ENCODE measurements around the gene DENND1A. TPM values are rescaled to one million over a fixed set of nuclear protein-coding genes. Genes with fewer than 3 reads are reported as not detected.
A peak's percentile ranks its signal among the peaks of the same experiment; 100 is the strongest.

DENND1A gene
- total and polyA plus RNA-seq, 4 experiments from 2014 or later, result 1.4 to 14.2 (median 9.9) TPM

DNA sequence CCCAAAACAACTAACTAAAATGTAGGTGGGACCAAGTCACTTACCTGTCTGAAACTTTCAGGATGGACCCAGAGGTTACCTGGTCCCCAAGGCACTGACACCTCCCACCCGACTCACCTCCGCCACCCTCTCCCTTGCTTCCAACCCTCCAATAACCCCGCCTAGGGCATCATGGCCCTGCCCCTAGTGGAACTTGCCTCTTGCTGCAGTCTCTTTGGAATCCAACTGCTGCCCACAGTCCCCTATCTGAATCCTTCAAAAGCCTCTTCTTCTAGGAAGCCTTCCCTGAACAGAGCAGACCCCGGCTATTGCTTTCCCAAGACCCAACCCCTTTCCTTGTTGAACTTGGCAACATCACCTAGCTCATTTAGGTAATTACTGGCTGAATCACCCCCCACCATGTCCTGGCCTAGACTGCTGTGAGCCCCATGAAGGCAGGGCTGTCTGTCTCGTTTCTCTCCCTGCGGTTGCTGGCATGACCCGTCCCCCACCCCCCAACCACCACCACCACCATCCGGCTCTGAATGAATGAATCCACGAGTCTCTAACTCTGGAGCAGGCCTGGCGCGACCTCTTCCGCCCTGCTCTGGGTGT is 564.5 kb downstream of the DENND1A start:
- Histone ChIP-seq H3K4me3 (ENCODE audit: low read length in 2 of 2) (no peak overlapping the region), H3K27me3 (ENCODE audit: insufficient read depth, low read length) (no peaks in the 10 kb centered on the region), H3K9me3 (ENCODE audit: control insufficient read depth in 1 of 2, low read length in 2 of 2) (no peaks in the 10 kb centered on the region), H3K27ac (ENCODE audit: low read depth, low read length) (no peak overlapping the region), H3K4me1 (ENCODE audit: insufficient read depth, low read length) (peaks cover 1% of the 10 kb centered on the region), H3K36me3 (ENCODE audit: insufficient read depth, low read length) (no peaks in the 10 kb centered on the region)
- intact Hi-C loops (cut with micrococcal nuclease), result no loop called here
- Mint-ChIP-seq H3K9me3 (no peaks in the 10 kb centered on the region), H3K36me3 (no peaks in the 10 kb centered on the region), H3K27me3 (peaks cover 14 to 19% of the 10 kb centered on the region in 2 donors), H3K27ac (no peak overlapping the region), H3K4me3 (peak overlapping the region in 1 of 8 donors; percentile 0), H3K4me1 (peaks cover 0 to 9% (median 3%) of the 10 kb centered on the region in 4 donors)
- CTCF ChIA-PET (ENCODE audit: partially characterized antibody), result no interaction called here
- no peak for DNase-seq
- POLR2A ChIA-PET (ENCODE audit: partially characterized antibody), result no interaction called here

DNA sequence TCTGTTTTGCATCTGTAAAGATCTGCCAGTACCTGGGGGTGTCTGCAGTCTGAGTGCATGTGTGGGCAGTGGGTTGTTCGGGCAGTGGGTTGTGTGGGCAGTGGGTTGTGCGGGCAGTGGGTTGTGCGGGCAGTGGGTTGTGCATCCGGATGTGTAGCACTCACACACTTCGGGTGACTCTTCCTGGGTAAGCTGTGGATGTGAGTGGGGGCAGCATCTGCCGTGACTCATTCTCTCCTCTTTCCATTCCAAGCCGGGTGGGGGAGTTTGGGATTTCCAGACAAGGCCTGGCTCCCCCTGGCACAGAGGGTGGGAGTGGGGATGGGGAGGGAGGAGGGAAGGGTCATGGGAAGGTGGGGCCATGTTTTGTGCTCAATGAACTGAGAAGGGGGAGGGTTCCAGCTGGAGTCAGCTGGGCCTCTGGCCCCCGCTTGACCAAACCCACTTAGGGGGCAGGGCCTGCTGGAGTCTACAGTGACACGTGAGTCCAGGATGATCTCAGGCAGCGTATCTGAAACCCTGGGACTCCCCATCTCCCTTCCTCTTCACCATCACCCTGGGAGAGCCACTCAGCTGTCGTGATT is 565.6 kb downstream of the DENND1A start:
- Histone ChIP-seq H3K4me3 (ENCODE audit: low read length in 2 of 2) (no peak overlapping the region), H3K27me3 (ENCODE audit: insufficient read depth, low read length) (no peaks in the 10 kb centered on the region), H3K9me3 (ENCODE audit: control insufficient read depth in 1 of 2, low read length in 2 of 2) (no peaks in the 10 kb centered on the region), H3K27ac (ENCODE audit: low read depth, low read length) (no peak overlapping the region), H3K36me3 (ENCODE audit: insufficient read depth, low read length) (no peaks in the 10 kb centered on the region), H3K4me1 (ENCODE audit: insufficient read depth, low read length) (peaks cover 11% of the 10 kb centered on the region)
- intact Hi-C loops (cut with micrococcal nuclease), result no loop called here
- POLR2A ChIA-PET (ENCODE audit: partially characterized antibody), result no interaction called here
- Mint-ChIP-seq H3K27ac (no peak overlapping the region), H3K27me3 (peaks cover 14 to 16% of the 10 kb centered on the region in 2 donors), H3K9me3 (no peaks in the 10 kb centered on the region), H3K36me3 (no peaks in the 10 kb centered on the region), H3K4me3 (no peak overlapping the region), H3K4me1 (peaks cover 0 to 20% (median 8%) of the 10 kb centered on the region in 4 donors)
- CTCF ChIA-PET (ENCODE audit: partially characterized antibody), result no interaction called here
- no peak for DNase-seq

DNA sequence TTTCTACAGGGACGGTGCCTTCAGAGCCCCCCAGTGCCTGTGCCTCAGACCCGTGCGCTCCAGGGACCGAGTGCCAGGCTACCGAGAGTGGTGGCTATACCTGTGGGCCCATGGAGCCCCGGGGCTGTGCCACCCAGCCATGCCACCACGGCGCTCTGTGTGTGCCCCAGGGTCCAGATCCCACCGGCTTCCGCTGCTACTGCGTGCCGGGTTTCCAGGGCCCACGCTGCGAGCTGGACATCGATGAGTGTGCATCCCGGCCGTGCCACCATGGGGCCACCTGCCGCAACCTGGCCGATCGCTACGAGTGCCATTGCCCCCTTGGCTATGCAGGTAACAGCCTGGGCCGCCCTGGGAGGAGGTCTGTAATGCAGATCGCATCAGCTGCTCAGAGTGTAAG is 567.1 kb downstream of the DENND1A start:
- H3K27ac Mint-ChIP-seq, result no peak overlapping the region
- H3K27me3 Mint-ChIP-seq, result peaks cover 14% of the 10 kb centered on the region in 2 donors
- ChIA-PET CTCF (ENCODE audit: partially characterized antibody) (no interaction called here), POLR2A (ENCODE audit: partially characterized antibody) (no interaction called here)
- Histone ChIP-seq H3K4me1 (ENCODE audit: insufficient read depth, low read length) (peaks cover 19% of the 10 kb centered on the region), H3K27me3 (ENCODE audit: insufficient read depth, low read length) (no peaks in the 10 kb centered on the region), H3K4me3 (ENCODE audit: low read length in 2 of 2) (no peak overlapping the region), H3K36me3 (ENCODE audit: insufficient read depth, low read length) (no peaks in the 10 kb centered on the region), H3K9me3 (ENCODE audit: control insufficient read depth in 1 of 2, low read length in 2 of 2) (no peaks in the 10 kb centered on the region), H3K27ac (ENCODE audit: low read depth, low read length) (no peak overlapping the region)
- H3K4me1 Mint-ChIP-seq, result peaks cover 2 to 29% (median 12%) of the 10 kb centered on the region in 4 donors
- DNase-seq, result no peak
- H3K36me3 Mint-ChIP-seq, result no peaks in the 10 kb centered on the region
- no peaks in the 10 kb centered on the region for H3K9me3 Mint-ChIP-seq
- H3K4me3 Mint-ChIP-seq, result no peak overlapping the region
- intact Hi-C loops (cut with micrococcal nuclease), result no loop called here

DNA sequence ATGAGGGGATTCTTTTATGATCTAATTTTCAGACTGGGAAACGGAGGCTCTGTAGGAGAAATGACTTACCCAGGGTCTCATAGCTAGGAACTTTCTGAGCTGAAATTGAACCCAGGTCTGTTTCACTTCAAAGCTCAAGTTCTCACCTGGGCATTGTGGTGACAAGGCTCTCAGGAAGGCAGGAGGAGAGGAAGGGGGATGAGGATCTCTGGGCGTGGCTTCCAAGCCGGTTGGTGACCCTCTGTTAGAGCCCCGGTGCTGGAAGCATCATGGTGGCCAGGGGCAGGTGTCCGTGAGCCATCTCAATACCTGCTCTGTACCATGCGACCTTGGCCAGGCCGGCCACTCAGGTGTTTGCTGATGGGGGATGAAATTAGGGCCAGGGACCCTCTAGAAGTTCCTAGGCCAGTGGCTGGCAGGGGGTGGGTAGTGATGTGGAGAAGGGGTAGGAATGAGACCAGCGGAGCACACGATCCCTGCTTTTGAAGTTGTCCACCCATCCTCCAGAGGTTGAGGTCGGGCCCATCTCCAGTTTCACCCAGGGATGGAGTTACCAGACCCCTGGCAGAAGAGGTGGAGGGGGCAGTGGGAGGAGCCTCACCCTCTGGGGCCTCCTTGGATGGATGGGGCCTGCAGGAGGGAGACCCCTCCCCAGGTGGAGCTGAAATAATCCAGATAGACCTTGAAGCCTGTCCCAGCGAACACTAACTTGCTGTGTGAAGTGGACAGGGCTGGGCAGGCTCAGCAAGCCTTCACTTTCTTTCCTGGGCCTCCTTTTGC is 568.0 kb downstream of the DENND1A start:
- Histone ChIP-seq H3K4me1 (ENCODE audit: insufficient read depth, low read length) (peaks cover 19% of the 10 kb centered on the region), H3K36me3 (ENCODE audit: insufficient read depth, low read length) (no peaks in the 10 kb centered on the region), H3K27ac (ENCODE audit: low read depth, low read length) (no peak overlapping the region), H3K4me3 (ENCODE audit: low read length in 2 of 2) (no peak overlapping the region), H3K27me3 (ENCODE audit: insufficient read depth, low read length) (no peaks in the 10 kb centered on the region), H3K9me3 (ENCODE audit: control insufficient read depth in 1 of 2, low read length in 2 of 2) (no peaks in the 10 kb centered on the region)
- Mint-ChIP-seq H3K27ac (peak overlapping the region in 1 of 7 donors; percentile 73), H3K36me3 (no peaks in the 10 kb centered on the region), H3K9me3 (no peaks in the 10 kb centered on the region), H3K4me3 (no peak overlapping the region), H3K27me3 (peaks cover 11% of the 10 kb centered on the region in 2 donors), H3K4me1 (peaks cover 2 to 29% (median 12%) of the 10 kb centered on the region in 4 donors)
- intact Hi-C loops (cut with micrococcal nuclease), result no loop called here
- POLR2A ChIA-PET (ENCODE audit: partially characterized antibody), result no interaction called here
- no peak for DNase-seq
- CTCF ChIA-PET (ENCODE audit: partially characterized antibody), result interaction anchor here (0.6 to 1.2 kb wide), 2 partner anchors 10 to 1972 kb away, joined by 3 read pairs; no protein-coding TSS in a partner anchor

DNA sequence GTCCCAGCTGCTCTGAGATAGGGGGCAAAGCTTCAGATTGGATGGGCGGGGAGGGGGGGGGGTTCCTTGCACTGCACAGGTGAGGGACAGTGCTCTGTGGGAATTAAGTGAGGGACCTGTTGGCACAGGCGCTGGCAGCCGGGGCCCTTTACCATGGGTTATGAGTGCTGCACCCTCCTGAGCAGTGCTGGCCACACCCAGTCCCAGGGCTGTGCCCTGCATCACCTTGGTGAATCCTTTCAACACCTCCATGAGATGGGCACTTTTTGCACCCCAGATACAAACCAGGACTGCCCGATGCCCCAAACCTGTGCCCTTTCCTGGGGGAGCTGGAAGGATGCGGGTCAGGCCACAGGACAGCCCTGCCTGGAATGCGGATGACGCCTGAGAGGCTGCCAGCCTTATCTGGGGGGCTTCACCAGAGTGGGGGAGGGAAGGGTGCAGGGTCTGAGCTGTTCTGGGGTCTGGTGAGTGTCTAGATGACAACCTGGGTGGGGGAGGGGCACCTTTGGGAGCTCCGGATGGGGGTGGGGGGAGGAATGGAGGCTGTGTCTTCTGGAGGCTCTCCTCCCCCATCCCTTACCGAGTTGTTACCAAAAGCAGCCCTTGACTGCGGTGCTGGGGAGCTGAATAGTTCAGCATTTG is 568.7 kb downstream of the DENND1A start:
- POLR2A ChIA-PET (ENCODE audit: partially characterized antibody), result no interaction called here
- no peaks in the 10 kb centered on the region for H3K27me3 ChIP-seq (ENCODE audit: insufficient read depth, low read length)
- no peak overlapping the region for H3K4me3 Mint-ChIP-seq
- CTCF ChIA-PET (ENCODE audit: partially characterized antibody), result interaction anchor here (0.6 to 1.2 kb wide), 2 partner anchors 9 to 1971 kb away, joined by 3 read pairs; no protein-coding TSS in a partner anchor
- peaks cover 19% of the 10 kb centered on the region for H3K4me1 ChIP-seq (ENCODE audit: insufficient read depth, low read length)
- DNase-seq, result no peak
- no peaks in the 10 kb centered on the region for H3K36me3 ChIP-seq (ENCODE audit: insufficient read depth, low read length)
- peaks cover 2 to 29% (median 12%) of the 10 kb centered on the region in 4 donors for H3K4me1 Mint-ChIP-seq
- H3K9me3 Mint-ChIP-seq, result no peaks in the 10 kb centered on the region
- peaks cover 11% of the 10 kb centered on the region in 2 donors for H3K27me3 Mint-ChIP-seq
- intact Hi-C loops (cut with micrococcal nuclease), result no loop called here
- no peak overlapping the region for H3K27ac ChIP-seq (ENCODE audit: low read depth, low read length)
- H3K4me3 ChIP-seq (ENCODE audit: low read length in 2 of 2), result no peak overlapping the region
- H3K9me3 ChIP-seq (ENCODE audit: control insufficient read depth in 1 of 2, low read length in 2 of 2), result no peaks in the 10 kb centered on the region
- H3K36me3 Mint-ChIP-seq, result no peaks in the 10 kb centered on the region
- no peak overlapping the region for H3K27ac Mint-ChIP-seq

DNA sequence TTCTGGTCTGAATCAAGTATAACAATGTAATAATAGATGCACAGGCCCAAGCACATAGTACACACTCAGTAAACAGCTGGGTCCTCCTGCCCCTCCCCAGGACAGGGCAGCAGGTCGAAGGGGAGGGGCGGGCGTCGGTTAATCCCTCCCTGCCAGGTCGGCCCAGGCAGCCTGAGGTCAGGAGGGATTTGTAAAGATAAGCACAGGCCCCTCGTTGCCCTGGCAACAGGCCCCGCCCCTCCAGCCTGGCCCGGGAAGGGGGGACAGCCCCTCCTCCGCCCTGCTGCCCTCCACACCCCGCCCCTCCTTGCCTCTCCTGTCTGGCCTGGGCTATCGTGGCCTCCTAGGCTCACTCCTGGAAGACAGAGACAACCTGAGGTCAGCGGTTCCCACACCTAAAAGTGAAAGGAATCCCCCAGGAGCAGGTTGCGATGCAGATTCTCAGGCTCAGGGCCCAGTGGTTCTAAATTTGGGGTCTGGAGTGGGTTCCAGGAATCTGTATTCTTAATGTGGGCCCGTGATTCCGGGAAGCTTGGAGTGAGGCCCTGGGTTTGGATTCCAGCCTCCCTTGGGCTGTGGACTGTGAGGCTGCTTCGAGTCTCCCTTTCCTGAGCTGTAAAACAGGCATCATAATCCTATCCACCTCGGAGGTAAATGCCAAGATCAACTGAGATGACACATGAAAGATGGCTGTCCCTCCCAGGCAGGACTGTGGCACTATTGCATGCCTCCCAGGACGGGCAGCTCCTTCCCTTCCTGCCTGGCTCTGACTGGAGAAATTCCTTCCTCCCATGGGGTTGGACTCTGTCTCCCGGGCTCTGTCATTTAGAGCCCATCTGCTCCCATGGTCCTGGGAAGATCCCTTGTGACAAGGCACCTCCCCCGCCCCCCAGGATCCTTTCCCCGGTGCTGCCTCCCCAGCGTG is 569.5 kb downstream of the DENND1A start:
- ChIA-PET POLR2A (ENCODE audit: partially characterized antibody) (no interaction called here), CTCF (ENCODE audit: partially characterized antibody) (interaction anchor here (1.5 kb wide), 1 partner anchor 10 kb away, joined by 6 read pairs; no protein-coding TSS in a partner anchor)
- no peaks in the 10 kb centered on the region for H3K9me3 ChIP-seq (ENCODE audit: control insufficient read depth in 1 of 2, low read length in 2 of 2)
- H3K36me3 ChIP-seq (ENCODE audit: insufficient read depth, low read length), result no peaks in the 10 kb centered on the region
- Mint-ChIP-seq H3K36me3 (no peaks in the 10 kb centered on the region), H3K27me3 (peaks cover 9 to 10% of the 10 kb centered on the region in 2 donors), H3K4me1 (peaks cover 2 to 29% (median 11%) of the 10 kb centered on the region in 4 donors), H3K9me3 (no peaks in the 10 kb centered on the region), H3K27ac (peak overlapping the region in 2 of 7 donors; percentile 59 to 83), H3K4me3 (peak overlapping the region in 1 of 8 donors; percentile 34)
- H3K27me3 ChIP-seq (ENCODE audit: insufficient read depth, low read length), result no peaks in the 10 kb centered on the region
- intact Hi-C loops (cut with micrococcal nuclease), result no loop called here
- H3K27ac ChIP-seq (ENCODE audit: low read depth, low read length), result no peak overlapping the region
- DNase-seq, result peak in 3 of 5 donors; percentile 18 to 23 (median 21)
- H3K4me1 ChIP-seq (ENCODE audit: insufficient read depth, low read length), result peaks cover 19% of the 10 kb centered on the region
- no peak overlapping the region for H3K4me3 ChIP-seq (ENCODE audit: low read length in 2 of 2)
